Mononuclear cell (primary cell): ENCODE data around the gene MALRD1. TPM values are rescaled to one million over a fixed set of nuclear protein-coding genes. Genes with fewer than 3 reads are reported as not detected.

Experiments used
- H3K27me3 ChIP-seq: 2 replicates; pipeline ENCODE4 v1.6.0; 2011; ENCODE audit warnings: low read length, control low read depth; ENCODE audit not compliant: insufficient read depth
- H3K4me1 ChIP-seq: 2 replicates; pipeline ENCODE4 v1.5.1; 2011; ENCODE audit warnings: mild to moderate bottlenecking, low read length, control low read depth; ENCODE audit not compliant: insufficient read depth
- H3K4me3 ChIP-seq: 2 replicates; pipeline ENCODE4 v1.5.1; 2011; ENCODE audit warnings: mild to moderate bottlenecking, low read length, moderate library complexity
- H3K9me3 ChIP-seq: 2 replicates; pipeline ENCODE4 v1.5.1; 2011; ENCODE audit warnings: low read depth, mild to moderate bottlenecking, control low read depth, low read length
- total RNA-seq: library from RNA; depleted of rRNA; stranded (reverse); fragments of >200 nt; gene quantifications from one replicate; pipeline ENCODE4 v1.2.3, GENCODE V29; 2012

MALRD1 gene
- total RNA-seq: not detected

DNA sequence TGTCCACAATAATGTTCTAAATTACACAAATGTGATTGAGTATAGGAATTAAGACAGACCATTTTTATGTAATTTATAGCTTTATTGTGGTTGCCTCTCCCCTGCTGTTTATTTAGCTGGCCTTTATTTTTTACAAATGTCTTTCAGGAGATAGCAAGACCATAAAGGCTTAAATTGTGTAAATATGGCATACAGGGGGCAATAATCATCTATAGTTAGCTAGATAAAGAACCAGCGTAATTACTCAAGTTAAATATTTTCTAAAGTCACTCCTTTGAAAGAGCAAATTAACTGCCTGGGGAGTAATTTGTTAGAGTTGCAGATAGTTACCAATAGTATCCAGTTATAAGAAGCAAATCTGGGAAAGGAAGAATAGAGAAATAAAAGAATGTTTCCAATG, at the start of gene MALRD1:
TSS of gene MALRD1 (plus strand) at position 313 of the 400 bp plus-strand sequence. CDS start 138 bp downstream, outside the sequence.
- H3K9me3 ChIP-seq: peaks cover 5% of the 10 kb centered on the region
- H3K4me1 ChIP-seq: no peaks in the 10 kb centered on the region
- H3K27me3 ChIP-seq: no peaks in the 10 kb centered on the region
- no peak within 1 kb of the TSS for H3K4me3 ChIP-seq

DNA sequence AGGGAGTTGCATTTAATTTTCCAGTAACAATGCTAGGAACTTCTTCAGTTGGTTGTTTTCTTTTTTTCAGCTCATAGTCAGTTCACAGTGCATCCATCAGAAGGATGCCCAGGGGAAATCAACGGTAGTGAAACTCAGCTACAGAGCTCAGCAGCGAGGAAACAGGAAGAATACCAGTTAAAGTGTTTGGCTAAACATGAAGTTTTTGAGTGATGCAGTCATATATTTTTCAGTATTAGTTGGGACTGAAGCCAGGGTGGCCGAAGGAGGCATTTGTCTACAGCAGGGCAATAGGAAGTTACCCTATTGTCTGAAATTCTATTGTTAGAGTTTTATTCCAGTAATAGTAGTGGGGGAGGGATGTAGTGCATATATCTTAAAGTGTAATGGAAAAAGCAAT, 45.3 kb upstream of the MALRD1 start:
- Histone ChIP-seq H3K4me1 (no peaks in the 10 kb centered on the region), H3K9me3 (no peaks in the 10 kb centered on the region), H3K27me3 (no peaks in the 10 kb centered on the region), H3K4me3 (no peak overlapping the region)

DNA sequence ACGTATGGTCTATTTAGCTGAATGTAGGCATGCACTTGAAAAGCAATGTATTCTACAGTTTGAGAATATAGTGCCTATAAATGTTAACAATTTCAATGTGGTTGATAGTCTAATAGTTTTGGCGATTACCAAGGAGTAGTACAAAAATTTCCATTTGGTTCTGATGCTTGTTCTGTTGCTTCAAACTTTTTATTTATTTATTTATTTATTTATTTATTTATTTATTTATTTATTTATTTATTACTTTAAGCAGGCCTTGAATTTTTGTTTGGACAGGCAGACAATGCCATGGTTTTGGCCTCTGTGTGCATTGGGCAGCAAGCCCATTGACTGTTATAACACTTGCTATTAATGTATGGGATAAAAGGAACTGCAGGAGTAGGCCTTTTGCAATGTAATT, 36.5 kb upstream of the MALRD1 start:
- Histone ChIP-seq H3K9me3 (no peaks in the 10 kb centered on the region), H3K27me3 (no peaks in the 10 kb centered on the region), H3K4me3 (no peak overlapping the region), H3K4me1 (no peaks in the 10 kb centered on the region)

DNA sequence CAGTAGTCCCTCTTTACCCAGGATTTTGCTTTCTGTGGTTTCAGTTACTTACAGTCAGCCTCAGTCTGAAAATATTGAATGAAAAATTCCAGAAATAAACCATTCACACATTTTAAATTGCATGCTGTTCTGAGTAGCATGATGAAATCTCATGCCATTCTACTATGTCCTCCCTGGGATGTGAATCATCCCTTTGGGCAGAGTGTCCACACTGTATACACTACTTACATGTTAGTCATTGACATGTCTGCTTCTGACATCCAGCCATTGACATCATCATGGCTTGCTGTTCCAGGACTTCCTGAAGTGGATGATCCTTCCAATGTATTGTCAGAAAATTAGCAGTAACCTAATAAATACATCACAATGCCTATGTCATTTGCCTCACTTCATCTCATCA, 34.6 kb upstream of the MALRD1 start:
- no peaks in the 10 kb centered on the region for H3K27me3 ChIP-seq
- H3K9me3 ChIP-seq: no peaks in the 10 kb centered on the region
- H3K4me3 ChIP-seq: no peak overlapping the region
- no peaks in the 10 kb centered on the region for H3K4me1 ChIP-seq

DNA sequence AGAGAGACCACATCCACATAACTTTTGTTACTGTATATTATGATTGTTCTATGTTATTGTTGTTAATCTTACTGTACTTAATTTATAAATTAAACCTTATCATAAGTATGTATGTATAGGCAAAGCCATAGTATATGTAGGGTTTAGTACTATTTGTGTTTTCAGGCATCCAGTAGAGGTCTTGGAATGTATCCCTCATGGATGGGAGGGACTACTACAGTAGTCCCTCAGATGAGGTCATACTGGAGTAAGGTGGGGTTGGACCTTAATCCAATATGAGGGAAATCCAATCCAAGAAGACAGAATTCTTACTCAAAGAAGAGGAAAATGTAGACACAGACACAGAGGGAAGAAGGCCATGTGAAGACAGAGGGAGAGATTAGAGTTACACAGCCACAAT, 34.1 kb upstream of the MALRD1 start:
- Histone ChIP-seq H3K4me1 (no peaks in the 10 kb centered on the region), H3K27me3 (no peaks in the 10 kb centered on the region), H3K4me3 (no peak overlapping the region), H3K9me3 (no peaks in the 10 kb centered on the region)

DNA sequence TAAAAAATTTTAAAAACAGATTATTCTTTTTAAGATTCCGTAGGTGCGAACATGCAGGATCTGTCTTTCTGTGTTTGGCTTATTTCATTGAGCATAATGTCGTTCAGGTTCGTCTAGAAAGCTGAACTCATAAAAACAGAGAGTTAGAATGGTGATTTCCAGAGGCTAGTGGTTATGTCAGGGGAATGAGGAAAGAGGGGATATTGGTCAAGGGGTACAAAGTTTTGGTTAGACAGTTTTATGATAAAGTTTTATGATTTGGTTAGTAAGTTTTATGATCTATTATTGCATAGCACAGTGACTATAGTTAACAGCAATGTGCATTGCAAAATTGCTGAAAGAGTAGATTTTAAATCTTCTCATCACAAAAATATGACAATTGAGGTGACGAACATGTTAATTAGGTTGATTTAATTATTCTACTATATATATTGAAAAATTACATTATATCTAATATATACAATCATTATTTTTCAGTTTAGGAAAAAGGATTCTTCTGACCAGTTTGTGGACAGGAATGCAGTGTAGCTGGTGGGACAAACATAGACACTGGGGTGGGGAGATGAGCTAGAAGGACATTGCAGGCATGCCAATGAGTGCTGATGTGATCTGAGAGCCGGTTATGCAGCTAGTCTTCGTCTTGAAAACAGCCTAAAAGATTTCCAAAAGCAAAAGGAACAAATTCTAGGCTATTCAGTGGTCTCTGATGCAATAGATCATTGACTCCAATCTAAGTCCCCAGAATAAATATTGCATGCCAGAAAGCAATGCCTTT, 31.3 kb upstream of the MALRD1 start:
- no peak overlapping the region for H3K4me3 ChIP-seq
- no peaks in the 10 kb centered on the region for H3K4me1 ChIP-seq
- H3K27me3 ChIP-seq: no peaks in the 10 kb centered on the region
- H3K9me3 ChIP-seq: no peaks in the 10 kb centered on the region

DNA sequence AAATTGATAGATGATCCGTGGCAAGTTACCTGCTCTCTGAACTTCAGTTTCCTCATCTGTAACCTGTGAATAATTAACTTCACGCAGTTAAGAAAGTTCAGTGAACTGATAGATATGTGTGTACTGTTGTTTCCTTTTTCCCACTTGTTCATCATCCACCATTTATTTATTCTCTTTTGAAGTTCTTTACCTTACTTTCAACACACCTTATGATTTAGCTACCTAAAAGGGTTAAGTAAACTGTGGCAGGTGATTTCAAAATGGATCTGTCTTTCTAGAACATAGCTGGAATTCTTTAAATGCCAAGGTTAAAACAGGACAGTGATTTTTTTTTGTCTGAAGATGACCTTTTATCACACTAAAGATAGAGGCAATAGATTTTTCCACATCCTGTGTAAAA, 27.4 kb upstream of the MALRD1 start:
- Histone ChIP-seq H3K27me3 (no peaks in the 10 kb centered on the region), H3K4me1 (no peaks in the 10 kb centered on the region), H3K9me3 (no peaks in the 10 kb centered on the region), H3K4me3 (no peak overlapping the region)

DNA sequence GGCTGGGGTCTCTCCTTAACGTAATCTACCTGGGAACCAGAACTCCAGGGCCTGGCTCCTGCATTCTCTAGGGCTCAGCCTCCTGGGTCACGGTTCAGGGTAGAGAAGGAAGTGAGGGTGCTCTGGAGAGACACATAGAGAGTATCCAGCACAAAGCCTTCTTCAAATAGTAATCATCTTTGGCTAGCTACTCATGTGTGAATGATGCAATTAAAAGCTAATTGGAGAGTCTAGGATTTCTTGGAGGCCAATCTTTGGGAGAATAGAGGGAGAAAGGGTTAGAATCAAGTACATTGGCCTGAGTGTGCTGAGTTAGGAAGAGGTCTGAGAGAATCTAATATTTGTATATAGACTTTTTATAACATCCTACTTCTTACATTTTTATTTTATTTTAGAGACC, 24.0 kb upstream of the MALRD1 start:
- H3K9me3 ChIP-seq: no peaks in the 10 kb centered on the region
- no peaks in the 10 kb centered on the region for H3K4me1 ChIP-seq
- no peak overlapping the region for H3K4me3 ChIP-seq
- no peaks in the 10 kb centered on the region for H3K27me3 ChIP-seq

DNA sequence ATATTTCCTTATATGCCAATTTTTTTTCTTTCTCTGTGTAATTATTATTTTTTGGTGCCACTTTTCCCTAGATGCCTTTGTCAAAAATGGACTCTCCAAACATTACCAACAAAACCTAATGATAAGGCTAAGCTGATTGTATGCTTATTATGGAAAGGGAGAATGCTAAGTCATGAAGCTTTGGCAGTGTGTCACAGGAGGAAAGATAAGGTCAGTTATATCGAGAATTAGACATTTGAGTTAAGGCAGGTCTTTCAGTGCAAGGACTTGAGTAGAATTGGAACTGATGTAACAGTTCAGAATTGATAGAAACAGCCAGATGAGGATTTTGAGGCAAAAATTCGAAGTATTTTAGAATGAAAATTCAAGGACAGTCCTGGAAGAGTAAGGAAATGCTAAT, 16.8 kb upstream of the MALRD1 start:
- H3K9me3 ChIP-seq: no peaks in the 10 kb centered on the region

DNA sequence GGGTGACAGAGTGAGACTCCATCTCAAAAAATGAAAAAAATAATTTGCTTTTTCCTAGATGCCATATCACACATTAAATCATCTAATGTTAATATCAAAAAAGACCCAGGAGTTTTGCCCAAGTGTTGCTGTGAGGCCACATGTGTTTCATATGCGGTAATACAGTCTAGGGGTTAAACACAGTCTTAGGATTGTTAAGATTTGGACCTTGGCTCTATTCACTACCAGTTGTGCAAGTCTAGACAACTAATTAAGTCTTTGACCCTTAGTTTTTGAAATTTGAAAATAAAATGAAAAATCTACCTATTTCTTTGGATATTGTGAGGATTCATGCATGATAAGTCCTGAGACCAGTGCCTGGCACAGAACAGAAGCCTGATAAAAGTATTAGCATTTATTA, 14.9 kb upstream of the MALRD1 start:
- no peaks in the 10 kb centered on the region for H3K27me3 ChIP-seq
- H3K4me3 ChIP-seq: no peak overlapping the region
- H3K4me1 ChIP-seq: no peaks in the 10 kb centered on the region
- H3K9me3 ChIP-seq: no peaks in the 10 kb centered on the region

More for the DNA sequence above, 16.8 kb upstream of the MALRD1 start:
- no peaks in the 10 kb centered on the region for H3K27me3 ChIP-seq
- H3K4me3 ChIP-seq: no peak overlapping the region
- no peaks in the 10 kb centered on the region for H3K4me1 ChIP-seq

DNA sequence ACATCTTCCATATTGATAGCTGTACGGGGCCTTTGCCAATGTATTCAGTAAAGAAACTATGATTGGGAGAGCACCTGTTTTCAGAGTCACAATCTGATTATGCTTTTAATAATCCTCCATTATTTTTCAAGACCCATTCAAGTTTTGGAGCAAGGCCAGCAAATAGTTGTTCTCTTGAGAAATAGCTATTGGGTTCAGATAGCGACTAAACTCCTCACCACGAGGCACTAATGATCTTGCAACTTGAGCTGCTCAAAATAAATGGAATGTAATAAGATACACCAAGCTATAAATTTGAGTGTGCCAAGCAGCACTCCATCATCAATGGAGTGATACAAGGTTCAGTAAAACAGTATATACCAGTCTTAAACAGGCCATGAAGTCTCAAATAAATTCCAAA, 7.4 kb upstream of the MALRD1 start:
- no peak overlapping the region for H3K4me3 ChIP-seq
- H3K9me3 ChIP-seq: no peaks in the 10 kb centered on the region
- no peaks in the 10 kb centered on the region for H3K27me3 ChIP-seq
- H3K4me1 ChIP-seq: no peaks in the 10 kb centered on the region

DNA sequence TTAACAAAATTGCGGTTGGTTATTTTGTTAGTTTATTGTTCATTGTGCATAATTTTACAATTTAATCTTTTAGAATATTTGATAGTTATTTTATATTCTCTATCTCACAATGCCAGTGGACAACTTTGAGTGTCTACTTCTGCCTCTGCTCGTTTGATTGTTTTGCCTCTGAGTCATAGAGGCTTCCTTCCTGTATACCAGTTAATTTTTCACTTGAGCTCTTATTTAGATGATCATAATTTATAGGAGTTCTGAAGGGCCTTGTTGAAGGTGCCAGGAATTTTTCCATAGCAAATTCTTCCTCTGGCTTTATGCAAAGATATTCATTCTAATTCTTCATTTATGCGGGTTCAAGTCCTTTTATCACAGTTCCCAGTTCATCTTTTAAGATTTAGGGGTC, 5.2 kb upstream of the MALRD1 start:
- Histone ChIP-seq H3K27me3 (no peaks in the 10 kb centered on the region), H3K9me3 (peaks cover 5% of the 10 kb centered on the region), H3K4me1 (no peaks in the 10 kb centered on the region), H3K4me3 (no peak overlapping the region)

DNA sequence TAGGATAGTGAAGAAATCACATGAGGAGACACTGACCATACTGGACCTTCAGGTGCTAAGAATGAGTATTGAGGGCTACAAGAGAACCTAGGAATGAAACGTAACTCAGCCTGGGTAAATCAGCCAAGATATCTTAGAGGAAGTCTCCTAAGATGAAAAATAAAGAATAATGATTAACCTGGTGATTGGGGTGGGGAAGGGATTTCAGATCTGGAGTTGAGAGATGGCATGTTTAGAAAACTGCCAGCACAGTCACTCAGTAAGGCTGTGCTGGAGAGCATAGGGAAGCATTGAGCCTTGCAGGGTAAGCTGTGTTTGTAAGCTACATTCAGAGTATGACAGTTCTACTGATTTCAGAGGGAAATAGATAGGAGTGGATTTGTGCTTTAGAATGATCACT, 1.9 kb upstream of the MALRD1 start:
- Histone ChIP-seq H3K27me3 (no peaks in the 10 kb centered on the region), H3K9me3 (peaks cover 5% of the 10 kb centered on the region), H3K4me3 (no peak overlapping the region)

DNA sequence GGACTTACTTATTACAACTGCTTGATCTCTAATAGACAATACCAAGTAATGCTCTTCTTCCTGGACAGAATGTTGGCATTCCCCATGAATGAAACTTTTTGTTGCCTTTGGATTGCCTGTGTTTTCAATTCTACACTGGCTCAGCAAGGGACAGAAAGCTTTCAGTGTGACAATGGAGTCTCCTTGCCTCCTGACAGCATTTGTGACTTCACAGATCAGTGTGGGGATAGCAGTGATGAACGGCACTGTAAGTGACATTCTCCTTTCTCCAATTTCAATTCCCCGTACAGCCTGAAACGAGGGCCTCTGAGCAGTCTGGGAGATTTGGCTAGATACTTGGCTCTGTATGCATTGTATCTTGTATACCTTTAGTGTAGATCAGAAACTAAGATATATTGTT, 290 bp downstream of the MALRD1 start:
- Histone ChIP-seq H3K4me1 (no peaks in the 10 kb centered on the region), H3K4me3 (no peak overlapping the region), H3K27me3 (no peaks in the 10 kb centered on the region), H3K9me3 (peaks cover 5% of the 10 kb centered on the region)

More for the DNA sequence above, 1.9 kb upstream of the MALRD1 start:
- H3K4me1 ChIP-seq: no peaks in the 10 kb centered on the region

DNA sequence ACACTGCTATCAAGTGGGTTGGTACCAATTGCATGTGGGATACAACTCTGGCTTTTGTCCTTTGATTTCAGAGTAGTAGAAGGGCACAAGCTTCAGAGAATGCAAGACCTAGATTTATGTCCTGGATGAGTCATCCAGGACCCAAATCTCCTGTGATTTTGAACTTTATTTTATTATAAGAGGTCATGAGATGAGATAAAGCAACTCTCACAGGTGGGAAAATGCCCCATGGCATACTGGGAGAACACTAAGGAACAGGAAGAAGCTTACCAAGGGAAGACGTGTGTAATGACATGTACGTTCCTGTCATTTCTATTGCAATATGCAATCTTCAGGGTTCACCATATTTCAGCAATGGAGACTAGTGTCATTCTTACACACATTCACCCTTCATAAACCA, 966 bp downstream of the MALRD1 start:
- Histone ChIP-seq H3K27me3 (no peaks in the 10 kb centered on the region), H3K4me1 (no peaks in the 10 kb centered on the region), H3K4me3 (no peak overlapping the region), H3K9me3 (peaks cover 5% of the 10 kb centered on the region)

DNA sequence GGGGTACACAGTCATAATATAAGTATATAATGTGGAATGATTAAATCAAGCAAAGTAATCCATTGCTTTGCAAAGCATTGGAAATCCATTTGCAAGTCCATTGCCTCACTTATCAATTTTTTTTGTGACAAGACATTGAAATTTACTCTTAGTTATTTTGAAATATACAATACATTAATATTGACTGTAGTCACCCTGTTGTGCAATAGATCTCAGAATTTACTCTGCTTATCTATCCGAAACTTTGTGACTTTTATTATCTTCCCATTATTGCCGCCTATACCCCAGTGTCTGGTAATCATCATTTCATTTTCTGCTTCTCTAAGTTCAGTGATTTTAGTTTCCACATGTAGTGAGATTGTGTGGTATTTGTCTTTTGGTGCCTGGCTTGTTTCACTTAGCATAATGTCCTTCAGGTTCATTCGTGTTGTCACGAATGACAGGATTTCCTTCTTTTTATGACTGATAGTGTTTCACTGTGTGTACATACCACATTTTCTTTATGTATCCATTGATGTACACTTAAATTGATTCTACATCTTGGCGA, 5.8 kb downstream of the MALRD1 start:
- Histone ChIP-seq H3K4me3 (no peak overlapping the region), H3K9me3 (no peaks in the 10 kb centered on the region), H3K27me3 (no peaks in the 10 kb centered on the region), H3K4me1 (no peaks in the 10 kb centered on the region)
